SK-N-SH treated with all-trans-retinoic acid at 6 μM for 48 hours (cell line): ENCODE data around the gene LDHA.

Source experiments
- ARNTL ChIP-seq: fragments of 450-650 bp; formaldehyde crosslinking; IDR thresholded peaks from 2 replicates; pipeline ENCODE4 v1.5.0; 2020; ENCODE audit warnings: low read depth, mild to moderate bottlenecking, moderate library complexity, borderline replicate concordance
- BACH2 ChIP-seq: fragments of 250-450 bp; sonication (Bioruptor Pico); IDR thresholded peaks from 2 replicates; pipeline ENCODE4 v1.9.0; 2021; ENCODE audit warnings: mild to moderate bottlenecking, borderline replicate concordance
- CREB5 ChIP-seq: fragments of 250-450 bp; sonication (Bioruptor Pico); IDR thresholded peaks from 2 replicates; pipeline ENCODE4 v1.5.1; 2020; ENCODE audit warnings: low read depth, mild to moderate bottlenecking, moderate library complexity
- PATZ1 ChIP-seq: fragments of 250-450 bp; sonication (Bioruptor Pico); IDR thresholded peaks from 2 replicates; pipeline ENCODE4 v1.8.0; 2020; ENCODE audit warnings: mild to moderate bottlenecking, moderate library complexity, borderline replicate concordance
- RARB ChIP-seq: fragments of 250-450 bp; sonication (Bioruptor Pico); IDR thresholded peaks from 2 replicates; pipeline ENCODE4 v1.8.0; 2021; ENCODE audit warnings: mild to moderate bottlenecking, moderate library complexity
- TOX ChIP-seq: fragments of 250-450 bp; sonication (Bioruptor Pico); IDR thresholded peaks from 2 replicates; pipeline ENCODE4 v1.8.0; 2021; ENCODE audit warnings: mild to moderate bottlenecking, moderate library complexity, borderline replicate concordance
- ZFP3 ChIP-seq: fragments of 250-450 bp; sonication (Bioruptor Pico); IDR thresholded peaks from 2 replicates; pipeline ENCODE4 v1.5.0; 2020; ENCODE audit warnings: mild to moderate bottlenecking, moderate library complexity
- TF ChIP-seq, protein P1 (sequence below): fragments of 250-450 bp; sonication (Bioruptor Pico); IDR thresholded peaks from 2 replicates; pipeline ENCODE4 v1.8.0; 2021; ENCODE audit warnings: low read depth, mild to moderate bottlenecking, moderate library complexity, borderline replicate concordance

GRCh38 chr11:18364495-18365073 is 29.8 kb upstream of the LDHA start:
- no peak for TF ChIP-seq PATZ1
- TF ChIP-seq CREB5 (CRISPR knock-in tag) = no peak
- TF ChIP-seq ZFP3 (CRISPR knock-in tag) = no peak
- TF ChIP-seq RARB = no peak
- TF ChIP-seq ARNTL = no peak
- no peak for TF ChIP-seq TOX (CRISPR knock-in tag)
- TF ChIP-seq, protein P1, sequence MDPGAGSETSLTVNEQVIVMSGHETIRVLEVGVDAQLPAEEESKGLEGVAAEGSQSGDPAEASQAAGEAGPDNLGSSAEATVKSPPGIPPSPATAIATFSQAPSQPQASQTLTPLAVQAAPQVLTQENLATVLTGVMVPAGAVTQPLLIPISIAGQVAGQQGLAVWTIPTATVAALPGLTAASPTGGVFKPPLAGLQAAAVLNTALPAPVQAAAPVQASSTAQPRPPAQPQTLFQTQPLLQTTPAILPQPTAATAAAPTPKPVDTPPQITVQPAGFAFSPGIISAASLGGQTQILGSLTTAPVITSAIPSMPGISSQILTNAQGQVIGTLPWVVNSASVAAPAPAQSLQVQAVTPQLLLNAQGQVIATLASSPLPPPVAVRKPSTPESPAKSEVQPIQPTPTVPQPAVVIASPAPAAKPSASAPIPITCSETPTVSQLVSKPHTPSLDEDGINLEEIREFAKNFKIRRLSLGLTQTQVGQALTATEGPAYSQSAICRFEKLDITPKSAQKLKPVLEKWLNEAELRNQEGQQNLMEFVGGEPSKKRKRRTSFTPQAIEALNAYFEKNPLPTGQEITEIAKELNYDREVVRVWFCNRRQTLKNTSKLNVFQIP = no peak
- no peak for TF ChIP-seq BACH2
